GM12878 (cell line): Measurements from ENCODE around the gene AHNAK2. TPM values are rescaled to one million over a fixed set of nuclear protein-coding genes. Genes with fewer than 3 reads are reported as not detected.
"Not testable (repeated sequence)": the region's sequence is repeated elsewhere in the genome, so short reads cannot be mapped to it uniquely, and the experiment has no call there.

Source experiments
- ATAC-seq: fragments of 200-7000 bp; cut with Tn5 transposase; 3 replicates; pipeline ENCODE4 v1.9.1; 2020; ENCODE audit warnings: mild to moderate bottlenecking, moderate library complexity
- BruUV-seq: library from RNA; stranded (reverse); fragments of 400-500 nt; replicated peaks from 2 replicates; lab custom pipeline; 2021; lab: Mats Ljungman, UMichigan
- CTCF ChIA-PET: fragments of 300-600 bp; sonication (Branson Sonifier 250); formaldehyde crosslinking; extraction: SDS; loops from one replicate; lab custom pipeline; 2021; ENCODE audit warnings: inconsistent platforms; lab: Yijun Ruan, JAX
- POLR2A ChIA-PET: fragments of 350-600 bp; formaldehyde crosslinking; extraction: SDS; loops from one replicate; lab custom pipeline; 2021; ENCODE audit warnings: inconsistent platforms; lab: Charles Lee
- RAD21 ChIA-PET: fragments of 300-600 bp; sonication (Branson Sonifier 250); formaldehyde crosslinking; loops from one replicate; lab custom pipeline; 2023; ENCODE audit warnings: antibody characterized with exemption; ENCODE audit not compliant: unreplicated experiment; lab: Charles Lee
- SMC1A ChIA-PET: fragments of 300-600 bp; sonication (Branson Sonifier 250); formaldehyde crosslinking; loops from one replicate; lab custom pipeline; 2023; ENCODE audit not compliant: unreplicated experiment, uncharacterized antibody; lab: Charles Lee
- DNase-seq: peaks from one replicate; pipeline ENCODE4 v3.0.0-alpha.2; 2011; ENCODE audit warnings: low read depth, low spot score
- FAIRE-seq: peaks from 3 replicates; lab custom pipeline; 2011; peaks lifted over from hg19 to GRCh38; lab: Jason Lieb, UNC
- H2AFZ ChIP-seq: 2 replicates; pipeline ENCODE4 v1.6.0; 2011; ENCODE audit warnings: low read depth, low read length, control low read depth; ENCODE audit not compliant: control insufficient read depth
- H3K27ac ChIP-seq: 2 replicates; pipeline ENCODE4 v1.5.1; 2011; ENCODE audit warnings: control low read depth; ENCODE audit not compliant: control insufficient read depth, insufficient read depth
- H3K27me3 ChIP-seq, 2 experiments: replicated peaks in 1 of 2; 2 replicates each; pipeline versions ENCODE4 v1.6.0 to v1.6.1; 2011; ENCODE audit warnings: low read length in 1 of 2; ENCODE audit not compliant: control insufficient read depth in 2 of 2, insufficient read depth in 2 of 2
- H3K36me3 ChIP-seq, 2 experiments: 2 replicates each; pipeline ENCODE4 v1.5.1; 2011; ENCODE audit warnings: low read length in 1 of 2; ENCODE audit not compliant: control insufficient read depth in 2 of 2, insufficient read depth in 2 of 2
- H3K4me1 ChIP-seq: 2 replicates; pipeline ENCODE4 v1.6.1; 2011; ENCODE audit warnings: mild to moderate bottlenecking, low read length, moderate library complexity, mixed read lengths; ENCODE audit not compliant: control insufficient read depth, insufficient read depth
- H3K4me2 ChIP-seq: 2 replicates; pipeline ENCODE4 v1.6.0; 2011; ENCODE audit warnings: control low read depth; ENCODE audit not compliant: control insufficient read depth, insufficient read depth
- H3K4me3 ChIP-seq: fragments of 200-600 bp; sonication (generic); 2 replicates; pipeline ENCODE4 v1.5.1; 2016
- H3K79me2 ChIP-seq: 2 replicates; pipeline ENCODE4 v1.6.0; 2011; ENCODE audit warnings: low read length; ENCODE audit not compliant: control insufficient read depth, insufficient read depth
- H3K9ac ChIP-seq: 2 replicates; pipeline ENCODE4 v1.8.0; 2011; ENCODE audit warnings: low read length, control low read depth, mixed read lengths; ENCODE audit not compliant: control insufficient read depth, insufficient read depth
- H3K9me3 ChIP-seq: replicated peaks from 3 replicates; pipeline ENCODE4 v1.5.1; 2011; ENCODE audit warnings: mild to moderate bottlenecking, low read length; ENCODE audit not compliant: control insufficient read depth, insufficient read depth
- H4K20me1 ChIP-seq: 2 replicates; pipeline ENCODE4 v1.6.0; 2011; ENCODE audit not compliant: control insufficient read depth, insufficient read depth
- WGBS: methylation state at CpG from one replicate; pipeline ENCODE4 v1.1.6; 2016; ENCODE audit warnings: low lambda C conversion rate; ENCODE audit not compliant: insufficient replicate concordance, insufficient coverage; ENCODE audit errors: missing lambda C conversion rate; 5-methylcytosine and 5-hydroxymethylcytosine counted together
- in situ Hi-C: fragments of 300-500 bp; cut with MboI; formaldehyde crosslinking; loops from 9 replicates; pipeline ENCODE4 v1.14.3; 2018; ENCODE audit warnings: mixed read lengths
- intact Hi-C: fragments of 100-400 bp; cut with micrococcal nuclease; formaldehyde crosslinking; loops from one replicate; pipeline ENCODE4 v1.14.2; 2022; ENCODE audit not compliant: unreplicated experiment
- polyA plus RNA-seq, 11 experiments: library from polyadenylated mRNA; depleted of rRNA in 4 of 11; unstranded in 6 of 11; stranded (reverse) in 5 of 11; fragments of >200 nt; fragmentation: Nextera tagmentation in 4 of 11; fragmentation: Illumina TruSeq in 1 of 11; extraction: Ambion mirVana in 4 of 11; extraction: Trizol in 1 of 11; gene quantifications; 1 replicate in 1 of 11; 2 replicates in 10 of 11; pipeline versions ENCODE4 v1.2.1 to v1.2.3, GENCODE V29; 2011 to 2016; ENCODE audit warnings: inconsistent platforms in 2 of 11, missing spikeins in 2 of 11, low read depth in 1 of 11
- total RNA-seq, 4 experiments: library from RNA; depleted of rRNA in 3 of 4; stranded (reverse); fragments of >200 nt in 3 of 4; fragmentation: Illumina TruSeq in 1 of 4; extraction: Trizol in 1 of 4; gene quantifications; 2 replicates each; pipeline versions ENCODE4 v1.2.1 to v1.2.3, GENCODE V29; 2013 to 2021

The AHNAK2 gene
- total and polyA plus RNA-seq, 10 of the 15 experiments (the other 5 are each of a cell fraction or from before 2014, with no cell fraction given) = 0.03 to 0.10 TPM; not detected in 8

- H3K4me1 ChIP-seq, RAD21 ChIA-PET, H4K20me1 ChIP-seq, BruUV-seq, H3K4me3 ChIP-seq, DNase-seq, H3K9ac ChIP-seq, H3K79me2 ChIP-seq, CTCF ChIA-PET, H3K9me3 ChIP-seq, in situ Hi-C loops, ATAC-seq, H3K27me3 ChIP-seq, intact Hi-C loops, SMC1A ChIA-PET, FAIRE-seq, H3K36me3 ChIP-seq, POLR2A ChIA-PET, H2AFZ ChIP-seq, H3K27ac ChIP-seq, H3K4me2 ChIP-seq: not testable (repeated sequence)
- WGBS = 63% methylated on average over 28 of the region's 29 CpGs
These were observed 33.6 kb downstream of the AHNAK2 start for GRCh38 chr14:104944436-104945205.

GRCh38 chr14:104944016-104944308 is 34.2 kb downstream of the AHNAK2 start:
- CTCF ChIA-PET, H3K27me3 ChIP-seq, H2AFZ ChIP-seq, H3K79me2 ChIP-seq, BruUV-seq, SMC1A ChIA-PET, H3K4me1 ChIP-seq, RAD21 ChIA-PET, H3K9me3 ChIP-seq, H3K36me3 ChIP-seq, intact Hi-C loops, ATAC-seq, H3K9ac ChIP-seq, H3K4me3 ChIP-seq, H4K20me1 ChIP-seq, FAIRE-seq, H3K4me2 ChIP-seq, DNase-seq, POLR2A ChIA-PET, H3K27ac ChIP-seq, in situ Hi-C loops: not testable (repeated sequence)
- 21% methylated on average over 6 of the region's 6 CpGs for WGBS

- CTCF ChIA-PET, ATAC-seq: not testable (repeated sequence)
These were observed 34.8 kb downstream of the AHNAK2 start for GRCh38 chr14:104943216-104944015.

More at GRCh38 chr14:104943216-104944015, 34.8 kb downstream of the AHNAK2 start:
- intact Hi-C loops, H3K4me2 ChIP-seq, H3K9me3 ChIP-seq, SMC1A ChIA-PET, H3K36me3 ChIP-seq, H3K79me2 ChIP-seq, H2AFZ ChIP-seq, POLR2A ChIA-PET, DNase-seq, RAD21 ChIA-PET, H3K27me3 ChIP-seq, H3K27ac ChIP-seq, H3K4me1 ChIP-seq, BruUV-seq, H3K9ac ChIP-seq, in situ Hi-C loops, H3K4me3 ChIP-seq, FAIRE-seq, H4K20me1 ChIP-seq: not testable (repeated sequence)
- 62% methylated on average over 27 of the region's 29 CpGs for WGBS
